Measurements from ENCODE around the gene SLFN14.
"Not testable (repeated sequence)": the region's sequence is repeated elsewhere in the genome, so short reads cannot be mapped to it uniquely, and the experiment has no call there.

The SLFN14 gene

GRCh38 chr17:35519906-35520442 lies 40.6 kb downstream of the SLFN14 start:
- DNase-seq = no peak

- DNase-seq = no peak
Measured at GRCh38 chr17:35519439-35519838, 41.2 kb downstream of the SLFN14 start.

- DNase-seq = not testable (repeated sequence)
Measured at GRCh38 chr17:35518431-35518830, 42.2 kb downstream of the SLFN14 start.

- no peak for DNase-seq
Measured at GRCh38 chr17:35515027-35515426, 45.6 kb downstream of the SLFN14 start.

- DNase-seq = no peak
Measured at GRCh38 chr17:35514564-35514963, 46.1 kb downstream of the SLFN14 start.

All from activated CD4-positive, alpha-beta T cell treated with anti-CD3 and anti-CD28 coated beads for 48 hours (primary cell).